ENCODE measurements around the gene TUFT1. TPM values are rescaled to one million over a fixed set of nuclear protein-coding genes. Genes with fewer than 3 reads are reported as not detected.

TUFT1 gene
- total RNA-seq, 1 donor from 2014 or later: 10.5 TPM

- no peak for TF ChIP-seq CTCF (IDR thresholded peaks at IDR 0.05)
- Histone ChIP-seq H3K4me3 (no peak overlapping the region), H3K27me3 (ENCODE audit: low read depth) (no peaks in the 10 kb centered on the region), H3K4me1 (peaks cover 27% of the 10 kb centered on the region), H3K9me3 (no peaks in the 10 kb centered on the region), H3K27ac (peak overlapping the region; percentile 6), H3K36me3 (no peaks in the 10 kb centered on the region)
- DNase-seq: no peak
- intact Hi-C loops (cut with DNase I): no loop called here
- no peak for ATAC-seq
These were observed 6.2 kb downstream of the TUFT1 start for GRCh38 chr1:151546011-151546925.

- DNase-seq: peak; percentile 78
- TF ChIP-seq CTCF (IDR thresholded peaks at IDR 0.05): no peak
- peaks cover 18% of the 10 kb centered on the region for H3K4me1 ChIP-seq
- peak overlapping the region; percentile 58 for H3K27ac ChIP-seq
- peak; percentile 91 to 93 for ATAC-seq
- no peaks in the 10 kb centered on the region for H3K36me3 ChIP-seq
- no peak overlapping the region for H3K4me3 ChIP-seq
- intact Hi-C loops (cut with DNase I): no loop called here
- H3K27me3 ChIP-seq (ENCODE audit: low read depth): no peaks in the 10 kb centered on the region
- H3K9me3 ChIP-seq: no peaks in the 10 kb centered on the region
These were observed 7.2 kb downstream of the TUFT1 start for GRCh38 chr1:151547119-151547899.

GRCh38 chr1:151547900-151548230 lies 7.8 kb downstream of the TUFT1 start:
- ATAC-seq: peak in 1 of 2 donors; percentile 3
- intact Hi-C loops (cut with DNase I): no loop called here
- no peak overlapping the region for H3K4me3 ChIP-seq
- TF ChIP-seq CTCF (IDR thresholded peaks at IDR 0.05): no peak
- no peaks in the 10 kb centered on the region for H3K36me3 ChIP-seq
- no peaks in the 10 kb centered on the region for H3K27me3 ChIP-seq (ENCODE audit: low read depth)
- H3K27ac ChIP-seq: peak overlapping the region; percentile 58
- H3K9me3 ChIP-seq: no peaks in the 10 kb centered on the region
- peaks cover 16% of the 10 kb centered on the region for H3K4me1 ChIP-seq
- no peak for DNase-seq

- no peaks in the 10 kb centered on the region for H3K27me3 ChIP-seq (ENCODE audit: low read depth)
- H3K4me1 ChIP-seq: peaks cover 16% of the 10 kb centered on the region
- H3K36me3 ChIP-seq: no peaks in the 10 kb centered on the region
- intact Hi-C loops (cut with DNase I): no loop called here
- TF ChIP-seq CTCF (IDR thresholded peaks at IDR 0.05): no peak
- H3K9me3 ChIP-seq: no peaks in the 10 kb centered on the region
- H3K4me3 ChIP-seq: no peak overlapping the region
- no peak for DNase-seq
- ATAC-seq: no peak
- H3K27ac ChIP-seq: no peak overlapping the region
These were observed 9.1 kb downstream of the TUFT1 start for GRCh38 chr1:151549199-151549598.

GRCh38 chr1:151553659-151554058 lies 13.6 kb downstream of the TUFT1 start:
- Histone ChIP-seq H3K27ac (no peak overlapping the region), H3K4me1 (peaks cover 5% of the 10 kb centered on the region), H3K9me3 (no peaks in the 10 kb centered on the region), H3K36me3 (no peaks in the 10 kb centered on the region), H3K4me3 (no peak overlapping the region), H3K27me3 (ENCODE audit: low read depth) (no peaks in the 10 kb centered on the region)
- no peak for TF ChIP-seq CTCF (IDR thresholded peaks at IDR 0.05)
- intact Hi-C loops (cut with DNase I): no loop called here
- no peak for DNase-seq
- no peak for ATAC-seq

Data from lower lobe of right lung (tissue), 2 donors.